A549 treated with GW870086 at 1 μM for 4 hours (cell line): Measurements from ENCODE around the gene HYPK. TPM values are rescaled to one million over a fixed set of nuclear protein-coding genes. Genes with fewer than 3 reads are reported as not detected.

Source experiments
- total RNA-seq: library from RNA; stranded (reverse); fragments of 200-300 nt; extraction: Qiagen RNA extraction; gene quantifications from 5 replicates; pipeline ENCODE4 v1.2.3, GENCODE V29; 2022; ENCODE audit warnings: low read depth

The HYPK gene
- 3.1 to 9.2 TPM (median 4.2 TPM) in 5 replicates for total RNA-seq

DNA sequence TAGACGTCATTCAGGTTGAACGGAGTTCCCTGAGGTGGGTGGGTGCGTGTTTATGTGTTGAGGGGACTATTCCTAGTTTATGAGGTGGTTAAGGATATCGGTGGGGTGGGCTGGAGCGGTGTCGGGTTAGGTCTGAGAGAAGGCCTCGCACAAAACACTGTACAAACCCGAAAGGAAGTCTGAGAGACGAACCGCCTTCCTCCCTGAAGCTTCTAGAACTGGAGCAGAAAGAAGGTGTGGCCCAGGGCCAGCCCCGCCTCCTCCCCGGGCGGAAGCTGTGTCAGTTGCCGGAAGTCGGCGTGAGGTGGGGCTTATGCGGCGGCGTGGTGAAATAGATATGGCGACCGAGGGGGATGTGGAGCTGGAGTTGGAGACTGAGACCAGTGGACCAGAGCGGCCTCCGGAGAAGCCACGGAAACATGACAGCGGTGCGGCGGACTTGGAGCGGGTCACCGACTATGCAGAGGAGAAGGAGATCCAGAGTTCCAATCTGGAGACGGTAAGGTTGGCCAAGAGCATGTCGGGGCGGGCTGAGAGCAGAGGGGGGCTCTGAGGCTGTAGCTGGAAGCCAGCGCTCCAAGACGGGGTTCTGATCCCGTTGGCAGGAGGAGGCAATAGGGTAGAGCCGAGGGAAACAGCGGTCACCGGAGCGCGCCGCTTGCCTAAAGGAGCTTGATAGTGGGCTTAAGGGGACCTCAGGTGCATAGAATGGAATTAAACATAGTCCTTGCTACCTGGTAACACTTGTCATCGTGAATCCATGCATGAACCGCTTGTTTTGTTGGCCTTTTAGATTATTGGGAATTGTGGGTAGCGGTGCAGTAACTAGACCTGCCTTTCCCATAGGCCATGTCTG, at the start of gene HYPK:
TSS of gene HYPK (plus strand) at position 314 of the 856 bp plus-strand sequence. CDS start at position 338, 24 bp downstream.

GRCh38 chr15:43776718-43777266, 23.6 kb upstream of the HYPK start, which contains the start of gene ELL3:
Gene ELL3, minus strand, starts transcription at chr15:43776966. Its CDS starts 65 bp downstream, at chr15:43776901.

GRCh38 chr15:43791993-43792760, 8.2 kb upstream of the HYPK start, which contains the start of gene SERF2:
Gene SERF2, plus strand, starts transcription at chr15:43792320. Its CDS starts 57 bp downstream, at chr15:43792377.

GRCh38 chr15:43799945-43800285, 484 bp upstream of the HYPK start, which contains the start of gene SERINC4:
Gene SERINC4, minus strand, starts transcription at chr15:43800220. Its CDS starts 234 bp downstream, at chr15:43799986.

DNA sequence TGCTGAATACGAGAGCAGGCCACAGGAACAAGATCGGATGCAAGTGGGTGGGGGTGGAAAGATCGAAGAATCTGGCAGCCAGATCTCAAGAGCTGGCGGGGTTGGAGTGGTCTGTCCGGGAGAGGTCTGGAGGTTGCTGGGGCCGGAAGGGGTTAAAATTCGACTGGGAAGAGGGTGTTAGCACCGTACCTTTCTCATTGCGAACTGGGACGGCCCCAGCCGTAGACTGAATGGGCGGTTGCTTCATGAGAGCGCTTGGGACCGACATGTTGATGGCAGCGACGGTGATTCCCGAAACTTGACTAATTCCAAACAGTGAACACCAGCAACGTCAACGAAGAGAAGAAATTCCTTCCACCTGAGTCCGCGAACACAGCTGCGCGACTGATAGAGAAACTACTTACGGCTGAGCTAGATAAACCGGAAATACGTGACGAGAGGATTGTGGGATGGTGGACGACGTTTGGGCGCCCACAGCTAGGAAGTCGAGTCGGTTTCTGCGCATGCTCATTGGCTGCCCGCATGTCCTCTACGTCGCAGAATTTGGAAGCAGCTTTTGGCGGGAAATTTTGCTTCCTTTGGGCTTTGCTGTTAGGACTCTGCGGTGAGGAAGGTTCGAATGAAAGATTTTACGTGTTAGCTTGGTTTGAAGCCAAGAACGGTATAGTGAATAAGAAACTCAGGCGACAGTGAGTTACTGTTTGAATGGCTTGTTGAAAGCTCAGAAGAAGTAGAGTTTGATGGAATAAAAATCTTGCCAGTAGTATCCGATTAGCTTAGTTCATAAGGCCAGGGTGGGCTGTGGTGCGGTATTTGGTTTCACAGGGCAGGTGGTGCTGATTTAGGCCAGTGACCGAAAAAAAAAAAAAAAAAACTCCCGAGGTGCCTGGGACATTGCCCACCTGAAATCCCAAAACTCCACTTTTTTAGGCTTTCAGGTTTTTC, 24.2 kb downstream of the HYPK start, which contains the start of gene MFAP1:
TSS of gene MFAP1 (minus strand) at position 389 of the 945 bp plus-strand sequence. CDS start at position 268, 121 bp downstream.

DNA sequence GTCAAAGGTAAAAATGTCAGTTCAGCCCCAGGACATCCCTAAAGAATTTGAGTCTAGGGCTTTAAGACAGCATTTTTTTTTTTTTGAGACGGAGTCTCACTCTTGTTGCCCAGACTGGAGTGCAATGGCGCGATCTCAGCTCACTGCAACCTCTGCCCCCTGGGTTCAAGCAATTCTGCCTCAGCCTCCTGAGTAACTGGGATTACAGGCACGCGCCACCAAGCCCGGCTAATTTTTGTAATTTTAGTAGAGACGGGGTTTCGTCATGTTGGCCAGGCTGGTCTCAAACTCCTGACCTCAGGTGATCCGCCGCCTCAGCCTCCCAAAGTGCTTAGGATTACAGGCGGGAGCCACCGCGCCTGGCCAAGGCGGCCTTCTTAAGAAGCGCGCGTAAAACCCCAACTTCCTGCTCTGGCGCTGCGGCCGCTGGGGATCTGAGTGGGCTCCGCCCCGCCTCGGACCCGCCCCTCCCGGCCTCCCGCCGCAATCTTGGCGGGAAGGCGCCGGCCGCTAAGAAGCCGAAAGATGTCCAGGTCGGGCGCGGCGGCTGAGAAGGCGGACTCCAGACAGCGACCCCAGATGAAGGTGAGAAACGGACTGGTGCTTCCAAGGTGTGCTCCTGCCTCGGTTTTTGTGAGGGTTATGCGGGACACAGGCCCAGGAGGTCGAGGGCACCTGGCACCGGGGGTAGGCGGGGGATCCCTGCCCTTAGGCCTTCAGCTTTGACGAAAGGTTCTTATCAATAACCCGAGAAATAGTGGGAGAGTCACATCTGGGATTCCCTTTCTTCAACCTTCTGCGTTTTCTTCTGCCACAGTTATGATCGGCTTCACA, 26.3 kb downstream of the HYPK start, which contains the start of gene WDR76:
TSS of gene WDR76 (plus strand) at position 495 of the 834 bp plus-strand sequence. CDS start at position 526, 31 bp downstream.

Other genes with a start within 250 kb of the HYPK start
- gene PPIP5K1, start 210.4 kb upstream of the HYPK start, total RNA-seq = 5.0 to 8.2 TPM (median 6.5 TPM) in 5 replicates
- 2.6 to 5.5 TPM (median 4.8 TPM) in 5 replicates for gene CKMT1B, start 206.6 kb upstream of the HYPK start, total RNA-seq
- gene STRC, start 181.8 kb upstream of the HYPK start, total RNA-seq = 0.03 to 0.20 TPM (median 0.10 TPM) in 4 of 5 replicates, not detected in the other
- 0.34 to 1.4 TPM (median 0.66 TPM) in 5 replicates for gene CATSPER2, start 151.8 kb upstream of the HYPK start, total RNA-seq
- gene CKMT1A, start 106.7 kb upstream of the HYPK start, total RNA-seq = 1.8 to 4.5 TPM (median 2.3 TPM) in 5 replicates
- 250 to 364 TPM (median 349 TPM) in 5 replicates for gene PDIA3, start 54.2 kb upstream of the HYPK start, total RNA-seq
- 1.3 to 2.4 TPM (median 1.7 TPM) in 5 replicates for gene ELL3, start 23.6 kb upstream of the HYPK start, total RNA-seq
- 489 to 715 TPM (median 656 TPM) in 5 replicates for gene SERF2, start 8.3 kb upstream of the HYPK start, total RNA-seq
- gene SERINC4, start 379 bp upstream of the HYPK start, total RNA-seq = not detected in 5 replicates
- 23.8 to 26.5 TPM (median 23.9 TPM) in 5 replicates for gene MFAP1, start 24.1 kb downstream of the HYPK start, total RNA-seq
- gene WDR76, start 26.4 kb downstream of the HYPK start, total RNA-seq = 11.6 to 13.7 TPM (median 12.7 TPM) in 5 replicates